HG02943 (cell line): Measurements from ENCODE around the gene WSCD1.

Source experiments
- ATAC-seq: cut with Tn5 transposase; IDR thresholded peaks from one replicate; pipeline ENCODE4 v1.9.1; 2021; ENCODE audit warnings: mild to moderate bottlenecking, low read depth, moderate library complexity; ENCODE audit not compliant: unreplicated experiment

WSCD1 gene

DNA sequence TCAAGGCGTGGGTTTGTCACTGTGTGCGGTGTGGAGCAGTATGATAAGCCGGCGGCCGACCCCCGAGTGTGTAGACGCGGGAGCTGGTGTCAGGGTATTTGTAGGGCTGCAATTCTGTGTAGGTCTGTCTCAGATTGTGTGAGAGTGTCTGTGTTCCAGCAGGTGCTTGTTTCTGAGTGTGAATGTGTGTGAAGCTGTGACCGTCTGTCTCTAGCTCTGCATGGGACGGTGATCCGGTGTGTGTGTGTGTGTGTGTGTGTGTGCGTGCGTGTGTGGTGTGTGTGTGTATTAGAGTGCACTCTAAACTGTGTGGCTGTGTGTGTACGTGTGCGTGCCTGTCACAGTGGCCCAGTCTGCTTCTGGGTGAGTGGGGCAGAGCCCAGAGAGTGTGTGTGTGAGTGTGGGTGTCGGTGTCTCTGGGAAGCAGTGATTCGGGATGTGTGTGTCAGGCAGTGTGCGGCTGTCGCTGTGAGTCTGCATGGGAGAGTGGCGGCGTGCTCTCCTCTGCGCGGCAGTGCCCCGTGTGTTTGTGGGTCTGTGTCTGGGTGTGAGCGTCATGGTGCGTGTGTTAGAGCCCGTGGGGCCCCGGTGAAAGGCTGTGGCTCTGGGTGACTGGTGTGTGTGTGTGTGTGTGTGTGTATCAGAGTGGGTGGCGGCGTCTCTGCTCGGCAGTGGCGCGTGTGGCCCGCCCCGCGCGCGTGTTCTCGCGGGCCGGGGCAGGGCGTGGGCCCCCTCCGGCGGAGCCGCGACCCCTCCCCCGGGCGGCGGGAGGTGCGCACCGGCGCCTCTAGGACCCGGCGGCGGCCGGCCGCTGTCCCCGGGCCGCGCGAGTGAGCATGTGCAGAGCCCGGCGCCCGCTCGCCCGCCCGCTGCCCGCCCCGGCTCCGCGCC lies at the start of gene WSCD1:
Gene WSCD1, plus strand, starts transcription at position 841 of the 891 bp plus-strand sequence. CDS start 10,280 bp downstream, outside the sequence.
- no peak for ATAC-seq

DNA sequence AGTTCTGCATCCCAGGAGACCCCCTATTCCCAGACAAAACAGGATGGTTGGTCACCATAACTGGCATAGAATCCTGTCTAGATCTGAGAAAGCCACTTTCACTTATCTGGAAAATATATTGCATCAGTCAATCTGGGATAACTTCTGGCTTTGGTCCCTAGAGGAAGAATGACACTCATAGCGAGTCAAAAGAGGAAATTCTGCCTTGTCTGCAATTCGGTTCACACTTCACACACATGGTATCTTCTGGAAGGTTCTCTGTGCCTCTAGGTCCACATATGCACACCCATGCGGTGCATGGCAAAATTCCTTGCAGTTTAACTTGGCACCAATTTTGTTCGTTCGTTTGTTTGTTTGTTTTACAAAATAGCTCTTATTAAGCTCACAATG lies 49.2 kb upstream of the WSCD1 start:
- no peak for ATAC-seq

DNA sequence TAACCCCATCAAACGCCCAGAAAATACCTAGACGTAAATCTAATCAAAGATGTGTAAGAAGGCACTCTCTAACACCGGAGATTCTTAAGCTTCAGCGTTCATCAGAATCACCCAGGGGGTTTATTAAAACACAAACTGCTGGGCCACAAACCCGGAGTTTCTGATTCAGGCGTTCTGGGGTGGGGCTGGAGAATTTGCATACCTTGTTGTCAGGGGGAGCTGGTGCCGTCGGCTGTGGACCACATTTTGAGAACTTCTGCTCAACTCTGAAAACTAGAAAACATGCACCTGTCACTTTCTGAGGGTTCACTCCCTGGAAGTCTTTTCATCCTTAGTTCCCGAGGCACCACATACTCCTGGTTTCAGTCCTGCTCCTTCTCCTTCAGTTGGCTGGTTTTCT lies 48.6 kb upstream of the WSCD1 start:
- ATAC-seq = no peak

DNA sequence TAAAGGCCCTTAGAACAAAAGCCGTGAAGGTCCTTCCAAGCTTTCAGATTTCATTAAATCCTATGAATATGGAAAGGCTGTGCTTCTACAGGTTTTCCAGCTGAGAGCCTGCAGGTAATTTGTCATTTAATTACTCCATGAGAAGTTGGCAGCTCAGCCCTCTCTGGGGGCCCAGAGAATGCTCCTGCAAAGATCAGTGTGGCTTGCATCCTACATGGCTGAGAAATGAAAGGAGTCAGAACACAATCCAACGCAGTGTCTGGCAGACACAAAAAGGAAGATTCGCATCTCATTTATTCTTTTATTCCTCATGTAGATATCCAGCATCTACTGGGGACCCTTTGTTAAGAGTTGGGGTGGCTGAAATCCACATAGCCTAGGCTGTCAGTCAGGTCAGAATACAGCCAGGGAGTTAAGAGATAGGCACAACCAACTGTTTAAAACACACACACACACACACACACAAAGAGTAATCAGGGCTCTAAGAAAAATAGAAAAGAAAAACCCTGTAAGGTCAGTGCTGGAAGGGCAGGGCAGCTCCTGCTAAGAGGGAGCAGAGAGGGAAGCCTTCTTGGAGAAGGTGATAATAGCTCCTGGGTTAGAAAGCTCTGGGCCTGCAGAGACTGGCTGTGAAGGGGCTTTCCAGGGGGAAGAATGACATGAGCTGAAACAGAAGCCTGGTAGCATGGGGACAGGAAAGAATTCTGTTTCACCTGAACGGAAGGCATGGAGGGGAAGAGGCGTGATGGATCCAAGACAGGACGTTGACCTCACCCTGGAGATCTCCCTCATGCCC lies 46.9 kb upstream of the WSCD1 start:
- ATAC-seq = no peak

DNA sequence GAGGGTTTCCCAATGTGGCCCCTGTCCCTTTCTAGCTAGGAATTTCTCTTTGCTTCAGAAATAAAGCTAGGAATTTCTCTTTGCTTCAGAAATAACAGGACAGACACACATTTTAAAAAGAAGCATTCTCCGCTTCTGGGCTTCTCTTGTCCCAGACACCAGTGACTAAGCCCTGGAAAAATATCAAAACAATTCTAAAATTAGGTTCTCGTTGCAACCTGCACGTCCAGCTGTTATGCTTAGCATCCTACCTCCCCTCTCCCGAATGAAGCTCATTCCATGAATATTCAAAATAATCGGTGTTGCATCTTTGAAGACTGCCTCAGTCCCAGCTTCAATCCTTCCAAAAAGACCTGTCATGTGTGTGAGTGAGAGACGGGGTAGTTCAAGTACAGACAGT lies 45.6 kb upstream of the WSCD1 start:
- no peak for ATAC-seq

DNA sequence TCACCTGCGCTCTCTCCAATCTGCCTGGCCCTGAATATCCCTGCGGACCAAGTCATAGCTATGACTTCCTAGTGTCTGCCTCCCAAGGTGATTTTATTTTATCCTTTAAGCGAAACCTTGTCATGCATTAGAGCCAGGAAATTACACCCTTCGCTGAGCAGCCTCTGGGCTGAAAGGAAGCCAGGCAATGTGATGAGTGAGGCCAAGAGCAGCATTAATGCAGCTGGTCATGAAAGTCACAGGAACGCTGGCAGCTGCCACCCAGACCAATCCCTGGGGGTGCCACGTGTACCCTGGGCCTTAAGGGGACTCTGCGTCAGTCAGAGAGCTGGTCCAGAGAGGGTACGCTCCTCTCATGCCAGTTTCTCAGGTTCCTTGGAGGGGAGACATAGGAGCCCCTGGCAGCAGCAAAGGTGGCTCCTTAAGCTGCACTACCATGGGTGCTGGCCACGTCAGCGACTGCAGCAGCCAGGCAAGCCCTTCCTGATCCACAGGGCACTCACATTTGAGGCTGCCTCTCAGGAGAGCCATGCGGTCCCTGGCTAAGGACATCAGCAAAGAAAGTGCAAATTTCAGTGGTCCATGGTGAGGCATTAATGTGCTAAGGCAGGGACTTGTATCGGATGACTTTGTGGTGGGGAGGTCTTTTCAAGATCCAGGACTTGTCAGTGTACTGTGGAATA lies 42.7 kb upstream of the WSCD1 start:
- no peak for ATAC-seq

DNA sequence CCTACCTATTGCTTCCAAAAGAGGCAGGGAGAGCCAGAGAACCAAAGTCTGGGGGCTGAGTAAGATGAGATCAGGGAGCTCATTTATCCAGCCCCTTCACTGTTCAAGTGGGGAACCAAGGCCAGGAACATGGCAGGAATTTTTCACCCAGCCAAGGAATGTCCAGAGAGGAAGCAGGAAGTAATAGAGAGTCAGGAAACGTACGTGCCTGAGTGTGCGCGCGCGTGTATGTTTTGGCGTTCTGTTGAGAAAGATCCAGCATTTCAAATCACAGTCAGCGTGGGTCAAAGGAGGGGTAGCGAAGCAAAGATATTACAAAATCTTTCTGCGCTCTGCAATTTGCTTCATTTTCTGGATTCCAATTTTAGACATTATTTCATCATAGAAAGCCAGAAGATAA lies 41.9 kb upstream of the WSCD1 start:
- ATAC-seq = no peak

DNA sequence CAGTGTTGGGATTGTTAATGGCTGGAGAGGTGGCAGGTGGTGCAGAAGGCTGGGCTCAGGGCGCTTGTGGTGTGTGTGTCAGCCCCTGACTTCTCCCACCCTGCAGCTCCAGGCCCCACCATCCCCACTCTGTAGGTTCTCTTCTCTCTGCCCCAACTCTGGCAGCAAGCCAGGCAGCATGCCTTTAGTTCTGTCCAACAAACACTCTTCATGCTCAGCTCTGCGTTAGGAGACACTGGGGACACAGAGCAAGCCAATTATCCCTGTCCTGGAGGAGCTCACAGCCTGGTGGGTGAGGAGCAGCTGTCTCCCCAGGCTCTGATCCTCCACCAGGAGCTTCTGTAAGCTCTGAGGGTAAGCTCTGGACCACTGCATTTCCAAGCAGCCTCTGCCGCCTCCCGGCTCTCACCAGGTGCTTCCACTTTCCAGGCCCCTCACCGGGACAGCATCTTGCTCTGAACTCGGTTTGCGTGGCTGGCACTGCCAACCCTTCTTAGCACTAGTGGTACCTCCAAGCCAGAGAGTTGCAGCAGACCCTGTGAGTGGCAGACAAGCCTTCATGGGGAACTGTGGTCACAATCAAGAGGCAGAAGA lies 34.3 kb upstream of the WSCD1 start:
- no peak for ATAC-seq

DNA sequence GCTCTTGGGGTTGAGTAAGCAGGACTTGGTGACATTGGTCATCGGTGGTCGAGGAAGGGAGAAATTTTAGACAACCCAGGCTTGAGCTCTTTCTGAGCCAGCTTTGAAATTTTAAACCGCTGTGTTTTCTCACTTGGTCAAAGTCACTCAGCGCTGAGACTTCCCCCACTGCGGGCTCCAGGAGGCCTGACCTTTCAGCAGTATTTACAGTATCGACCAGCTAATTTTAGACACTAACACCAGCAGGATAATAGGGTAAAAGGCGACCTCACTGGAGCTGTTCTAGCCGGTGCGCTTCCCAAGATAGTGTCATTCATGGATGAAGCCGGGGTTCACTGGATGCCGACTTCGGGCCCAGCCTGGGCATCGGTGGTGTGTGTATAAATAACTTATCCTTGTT lies 29.7 kb upstream of the WSCD1 start:
- no peak for ATAC-seq

DNA sequence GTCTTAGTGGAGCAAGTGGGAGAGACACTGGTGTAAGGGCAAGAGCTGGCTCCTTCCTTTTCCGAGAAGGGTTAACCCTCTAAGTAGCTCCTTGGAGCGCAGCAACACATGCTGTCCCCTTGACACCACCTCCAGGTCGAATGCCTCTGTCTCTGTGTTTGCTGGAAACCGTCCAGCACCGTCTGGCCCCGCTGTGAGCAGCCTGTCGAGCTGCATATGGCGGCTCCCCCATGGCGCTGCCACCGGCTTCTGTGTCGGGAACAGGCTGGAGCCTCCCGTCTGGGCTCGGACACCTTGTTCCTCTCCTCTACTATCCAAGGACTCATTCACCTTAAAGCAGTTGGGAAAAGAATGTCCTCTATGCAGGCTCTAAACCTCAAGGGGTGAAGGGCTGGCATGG lies 28.9 kb upstream of the WSCD1 start:
- ATAC-seq = no peak

DNA sequence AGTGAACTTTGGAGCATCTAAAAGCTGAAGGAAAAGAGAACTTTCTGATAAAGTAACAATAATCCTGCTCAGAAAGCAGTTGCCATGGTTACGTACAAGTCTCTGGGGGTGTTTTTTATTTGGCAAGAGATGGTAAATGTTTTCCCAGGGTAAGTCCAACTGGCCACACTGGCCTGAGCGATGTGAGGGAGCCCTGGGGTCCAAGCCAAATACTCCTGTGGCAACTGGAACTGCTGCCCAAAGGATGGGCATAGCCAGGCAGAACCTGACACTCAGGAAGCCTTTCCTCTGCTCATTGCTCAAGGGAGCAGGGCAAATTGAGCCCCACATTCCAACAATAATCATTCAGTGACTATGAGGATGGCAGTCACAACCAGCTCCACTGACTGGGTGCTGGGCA lies 26.8 kb upstream of the WSCD1 start:
- no peak for ATAC-seq

DNA sequence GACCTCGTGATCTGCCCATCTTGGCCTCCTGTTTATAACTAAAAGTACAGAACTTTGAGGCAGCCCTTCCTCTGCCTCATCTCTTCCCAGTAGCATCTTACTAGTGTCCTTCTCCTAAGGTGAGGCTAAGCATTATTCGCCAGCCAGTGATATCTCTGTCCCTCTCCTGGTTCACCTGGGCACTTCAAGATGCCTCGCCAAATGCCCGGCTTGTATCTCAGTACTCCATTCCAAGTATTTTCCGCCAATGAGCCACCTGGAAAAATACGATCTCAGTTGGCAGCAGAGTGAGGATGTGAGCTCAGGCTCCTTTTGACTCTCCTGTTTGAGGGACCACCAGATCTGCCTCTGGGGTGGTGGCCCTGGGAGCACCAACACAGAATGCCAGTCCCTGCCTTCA lies 25.9 kb upstream of the WSCD1 start:
- no peak for ATAC-seq

DNA sequence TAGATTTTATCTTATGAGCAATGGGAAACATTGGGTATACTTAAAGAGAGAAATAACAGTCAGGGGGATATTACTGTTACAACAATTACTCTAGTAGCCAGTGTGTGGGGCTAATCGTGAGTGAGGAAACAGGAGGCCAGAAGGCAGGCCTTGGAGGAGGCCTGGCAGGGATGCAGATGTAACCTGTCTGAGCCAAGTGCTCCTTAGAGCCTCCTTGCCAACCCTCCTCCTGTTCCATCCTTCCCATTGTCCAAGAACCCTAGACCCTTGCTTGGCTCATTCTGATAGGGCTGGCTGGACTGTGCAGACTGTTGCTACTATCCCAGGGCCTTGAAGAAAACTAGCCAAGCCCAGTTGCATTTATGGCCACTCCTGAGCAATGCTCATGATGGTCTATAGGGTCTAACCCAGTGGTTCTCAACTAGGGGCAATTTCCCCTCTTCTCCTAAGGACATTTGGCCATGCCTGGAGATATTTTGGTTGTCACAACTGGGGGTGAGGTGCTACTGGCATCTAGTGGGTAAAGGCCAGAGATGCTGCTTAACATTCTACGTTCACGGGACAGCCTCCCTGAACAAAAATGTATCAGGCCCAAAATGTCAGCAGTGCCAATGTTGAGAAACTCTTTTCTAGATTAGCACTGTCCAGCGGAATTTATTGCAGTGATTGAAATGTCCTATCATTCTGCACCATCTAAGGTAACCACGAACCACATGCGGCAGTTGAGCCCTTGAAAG lies 24.4 kb upstream of the WSCD1 start:
- ATAC-seq = no peak

DNA sequence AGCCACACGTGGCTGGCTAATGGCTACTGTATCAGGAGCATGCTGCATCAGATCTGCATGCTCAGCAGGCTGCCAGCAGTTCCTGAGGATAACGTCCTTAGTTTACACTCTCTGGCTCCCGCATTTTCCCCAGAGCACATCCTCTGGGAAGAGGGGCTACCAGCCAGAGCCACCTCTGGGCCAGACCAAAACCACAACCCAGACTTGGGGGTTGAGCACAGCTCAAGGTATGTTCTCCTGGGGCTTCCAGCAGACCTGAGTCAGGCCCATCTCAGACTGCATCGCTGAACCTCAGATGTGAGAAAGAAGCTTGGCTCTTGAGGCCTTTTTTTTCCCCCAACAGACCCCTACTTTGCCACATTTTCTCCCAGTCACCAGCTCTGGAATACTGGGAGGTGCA lies 23.7 kb upstream of the WSCD1 start:
- no peak for ATAC-seq

DNA sequence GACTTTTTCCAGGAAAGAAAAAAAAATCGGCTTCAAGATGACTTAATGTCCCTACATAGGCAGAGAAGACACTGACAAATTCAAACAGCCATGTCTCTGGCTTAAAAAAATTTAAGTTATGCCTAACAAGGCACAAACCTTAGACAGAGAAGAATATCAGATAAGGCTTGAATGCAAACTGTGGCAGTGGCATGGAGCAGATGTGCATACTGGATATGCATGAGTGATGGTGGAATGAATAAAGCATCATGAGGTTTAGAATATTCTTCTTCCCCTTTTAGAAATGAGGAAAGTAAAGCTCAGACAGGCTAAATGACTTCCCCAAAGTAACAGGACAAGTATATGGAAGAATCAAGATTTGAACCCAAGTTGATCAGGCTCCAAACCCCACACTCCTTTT lies 23.2 kb upstream of the WSCD1 start:
- ATAC-seq = no peak

DNA sequence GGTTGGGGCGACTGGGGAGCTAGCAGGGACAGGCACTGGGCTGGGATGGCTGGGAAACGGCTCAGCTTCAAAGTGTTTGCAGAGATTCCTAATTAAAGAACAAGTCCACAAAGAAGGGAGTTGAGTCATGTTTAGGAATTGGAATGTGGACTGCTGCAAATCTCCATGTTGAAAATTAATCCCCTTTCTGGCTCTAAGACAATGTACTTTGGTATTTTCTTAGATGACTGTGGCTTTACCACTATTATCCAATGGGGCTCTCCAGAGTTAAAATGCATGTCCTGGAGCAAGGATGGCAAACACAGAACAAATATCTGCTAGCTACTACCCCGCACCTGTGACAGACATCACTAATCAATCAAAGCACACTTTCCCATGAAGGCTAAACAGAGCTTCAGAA lies 22.2 kb upstream of the WSCD1 start:
- ATAC-seq = no peak

DNA sequence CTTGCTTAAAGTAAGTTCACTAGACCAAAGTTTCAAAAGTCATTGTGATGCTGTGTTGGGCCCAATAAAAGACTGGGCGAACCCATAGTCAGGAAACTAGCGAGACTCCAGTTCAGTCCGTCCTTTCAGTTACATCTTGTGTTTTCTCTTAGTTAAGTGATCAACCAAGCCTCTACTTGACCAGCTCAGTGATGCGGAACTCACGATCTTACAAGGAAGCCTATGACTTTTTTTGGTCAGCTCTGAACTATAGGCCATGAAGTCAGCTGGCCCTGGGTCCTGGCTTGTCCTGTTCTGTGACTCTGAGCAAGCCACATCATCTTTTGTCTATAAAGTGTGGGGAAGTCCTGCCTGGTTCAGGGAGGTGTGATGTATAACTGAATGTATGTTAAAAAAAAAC lies 21.7 kb upstream of the WSCD1 start:
- ATAC-seq = no peak

DNA sequence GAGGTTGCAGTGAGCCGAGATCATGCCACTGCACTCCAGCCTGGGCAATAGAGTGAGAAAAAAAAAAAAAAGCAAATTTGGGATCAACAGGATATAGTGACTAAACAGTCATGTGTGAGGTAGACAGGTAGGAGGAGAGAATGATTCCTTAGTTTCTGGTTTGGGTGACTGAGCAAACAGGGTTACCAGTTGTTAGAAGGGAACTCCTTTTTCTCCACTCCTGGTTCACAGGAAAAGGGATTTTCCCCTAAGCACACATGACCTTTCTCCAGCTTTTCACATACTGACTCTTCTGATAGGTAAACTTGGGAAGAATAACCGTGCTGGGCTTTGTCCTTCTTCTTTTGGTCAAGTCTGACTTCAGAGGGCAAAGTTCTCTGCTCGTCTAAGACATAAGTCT lies 17.3 kb upstream of the WSCD1 start:
- ATAC-seq = no peak

DNA sequence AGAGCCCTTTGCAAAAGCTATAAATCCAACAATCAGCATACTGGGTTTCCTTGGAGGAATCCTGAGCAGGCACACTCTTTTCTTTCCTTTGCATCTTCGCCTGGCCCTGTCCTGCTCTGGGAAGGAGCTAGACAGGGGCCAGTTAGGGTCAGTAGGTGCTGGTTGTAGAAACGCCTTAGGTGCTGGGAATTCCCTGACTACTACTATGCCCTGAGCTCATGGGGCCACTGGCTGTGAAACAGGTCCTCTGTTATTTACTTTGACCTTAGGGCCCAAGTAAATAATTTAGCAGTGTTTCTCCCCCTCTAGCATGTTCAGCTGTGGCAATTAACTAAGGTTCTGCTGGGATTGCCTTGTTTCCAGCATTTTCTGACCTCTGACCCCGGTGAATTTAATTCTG lies 15.8 kb upstream of the WSCD1 start:
- ATAC-seq = no peak

DNA sequence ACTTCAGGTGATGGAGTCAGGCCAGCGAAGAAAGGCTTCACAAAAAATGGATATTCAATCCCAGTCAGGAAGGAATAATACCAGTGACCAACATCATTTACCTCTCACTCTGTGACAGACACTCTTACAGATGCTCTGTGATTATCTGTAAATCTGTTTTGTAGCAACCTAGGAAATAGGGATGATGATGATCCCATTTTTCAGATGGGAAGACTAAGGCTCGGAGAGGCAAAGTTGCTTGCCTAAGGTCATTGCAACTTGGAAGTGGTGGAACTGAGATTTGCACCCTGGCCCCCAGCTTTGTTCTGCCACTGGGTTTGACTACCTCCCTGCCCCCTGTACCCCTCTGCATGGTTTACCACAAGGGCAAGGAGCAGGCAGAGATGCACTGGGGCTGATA lies 14.1 kb upstream of the WSCD1 start:
- no peak for ATAC-seq
